Stimulated activated CD4-positive, alpha-beta T cell treated with anti-CD3 and anti-CD28 coated beads, Interleukin-1b, Interleukin-23, amount 100 ng/mL, for 4 hours (primary cell): ENCODE measurements around the gene PDILT.

Source experiments
- DNase-seq, 2 donors: peaks; one replicate each; pipeline ENCODE4 v3.0.0-alpha.2; 2020; ENCODE audit warnings: low read depth in 2 of 2

The PDILT gene

DNA sequence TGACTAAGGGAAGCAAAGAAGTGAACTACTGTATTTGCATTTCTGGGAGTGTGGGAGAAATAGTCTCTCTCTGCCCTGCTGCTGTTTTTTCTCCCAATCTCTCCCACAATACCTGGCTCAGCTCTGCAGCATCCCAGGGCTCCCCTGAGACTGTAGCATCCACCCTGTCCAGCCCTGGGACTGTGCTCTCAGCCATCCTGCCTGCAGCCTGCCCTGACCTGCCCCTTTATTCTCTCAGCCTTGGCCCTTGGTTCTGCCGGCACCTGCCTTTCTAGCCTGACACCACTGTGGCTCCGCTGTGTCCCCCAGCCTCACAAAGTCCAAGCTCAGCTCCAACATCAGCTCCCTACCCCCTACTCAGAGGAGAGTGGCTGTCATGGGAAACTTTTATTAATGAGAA, 1.9 kb downstream of the PDILT start:
- DNase-seq = no peak

DNA sequence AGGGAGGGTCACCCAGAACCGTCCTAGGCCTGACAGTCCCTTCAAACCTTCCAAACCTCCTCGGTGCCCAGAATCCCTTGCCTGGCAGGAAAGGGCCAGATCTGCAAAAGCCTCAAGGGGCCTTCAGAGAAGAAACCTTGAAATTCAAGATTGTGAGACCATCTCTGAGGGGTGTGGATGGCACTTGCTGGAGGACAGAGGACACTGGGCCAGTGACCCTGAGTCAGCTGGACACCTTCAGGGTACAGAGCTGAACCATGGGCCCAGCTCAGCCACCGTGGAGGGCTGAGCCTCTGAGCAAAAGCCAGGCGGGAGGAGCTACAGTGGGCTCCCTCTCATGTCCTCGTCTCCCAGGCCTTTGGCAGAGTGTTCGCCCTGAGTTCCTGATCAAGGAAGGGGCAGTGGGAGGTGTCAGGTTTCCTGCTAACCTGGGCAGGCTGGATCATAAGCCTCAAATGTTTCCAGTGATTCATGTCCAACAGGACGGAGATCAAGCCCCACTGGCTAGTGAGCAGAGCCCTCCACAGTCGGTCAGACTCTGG, 3.0 kb downstream of the PDILT start:
- DNase-seq = no peak

GRCh38 chr16:20401066-20401465, 3.5 kb downstream of the PDILT start:
- no peak for DNase-seq

DNA sequence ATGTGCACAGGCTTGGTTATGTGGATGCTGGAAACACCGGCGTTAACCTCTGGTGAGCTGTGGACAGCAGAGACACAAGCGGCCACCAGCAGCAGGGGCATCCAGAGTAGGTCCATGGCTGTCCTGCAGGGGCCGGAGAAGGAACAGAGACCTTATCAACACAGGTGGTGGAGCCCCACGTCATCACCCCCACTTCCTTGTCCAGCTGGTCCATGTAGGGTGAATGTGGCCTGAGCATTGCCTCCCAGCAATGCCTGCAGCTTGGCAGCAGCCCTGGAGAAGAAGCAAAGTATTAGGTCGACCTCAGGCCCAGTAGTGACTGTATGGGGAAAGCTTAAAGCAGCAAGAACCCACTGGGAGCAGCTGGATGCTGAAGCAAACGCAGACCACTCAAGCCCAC, 5.4 kb downstream of the PDILT start:
- no peak for DNase-seq

GRCh38 chr16:20398603-20399002, 5.9 kb downstream of the PDILT start:
- DNase-seq = no peak

DNA sequence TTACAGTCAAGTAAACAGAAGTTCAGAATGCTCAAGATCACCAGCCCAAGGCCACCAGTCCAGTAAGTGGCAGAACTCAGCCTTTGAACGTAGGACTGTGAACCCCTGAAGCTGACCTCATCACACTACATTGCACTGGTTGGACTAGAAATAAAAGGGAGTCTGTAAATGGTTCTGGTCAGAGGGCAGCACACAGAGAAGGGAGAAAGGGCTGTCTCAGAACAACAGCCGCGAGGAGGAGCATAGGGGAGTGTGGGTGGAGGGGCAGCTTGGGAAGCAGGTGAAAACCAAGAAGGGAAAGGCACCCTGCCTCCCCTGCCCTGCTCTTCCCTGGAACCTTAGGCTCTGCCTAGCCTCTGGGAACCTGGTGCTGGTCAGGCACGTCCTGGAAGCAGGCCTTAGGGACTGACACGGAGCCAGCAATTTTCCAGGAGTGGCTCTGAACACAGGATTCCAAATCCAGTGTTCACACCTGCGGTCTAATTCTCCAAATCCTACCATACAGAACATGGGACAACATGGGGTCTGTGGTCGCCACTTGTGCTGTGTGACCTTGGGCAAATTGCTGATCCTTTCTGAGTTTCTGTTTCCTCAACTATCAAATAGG, 7.0 kb downstream of the PDILT start:
- no peak for DNase-seq

- no peak for DNase-seq
These were observed 7.6 kb downstream of the PDILT start for GRCh38 chr16:20396846-20397467.

GRCh38 chr16:20395946-20396345, 8.6 kb downstream of the PDILT start:
- no peak for DNase-seq

DNA sequence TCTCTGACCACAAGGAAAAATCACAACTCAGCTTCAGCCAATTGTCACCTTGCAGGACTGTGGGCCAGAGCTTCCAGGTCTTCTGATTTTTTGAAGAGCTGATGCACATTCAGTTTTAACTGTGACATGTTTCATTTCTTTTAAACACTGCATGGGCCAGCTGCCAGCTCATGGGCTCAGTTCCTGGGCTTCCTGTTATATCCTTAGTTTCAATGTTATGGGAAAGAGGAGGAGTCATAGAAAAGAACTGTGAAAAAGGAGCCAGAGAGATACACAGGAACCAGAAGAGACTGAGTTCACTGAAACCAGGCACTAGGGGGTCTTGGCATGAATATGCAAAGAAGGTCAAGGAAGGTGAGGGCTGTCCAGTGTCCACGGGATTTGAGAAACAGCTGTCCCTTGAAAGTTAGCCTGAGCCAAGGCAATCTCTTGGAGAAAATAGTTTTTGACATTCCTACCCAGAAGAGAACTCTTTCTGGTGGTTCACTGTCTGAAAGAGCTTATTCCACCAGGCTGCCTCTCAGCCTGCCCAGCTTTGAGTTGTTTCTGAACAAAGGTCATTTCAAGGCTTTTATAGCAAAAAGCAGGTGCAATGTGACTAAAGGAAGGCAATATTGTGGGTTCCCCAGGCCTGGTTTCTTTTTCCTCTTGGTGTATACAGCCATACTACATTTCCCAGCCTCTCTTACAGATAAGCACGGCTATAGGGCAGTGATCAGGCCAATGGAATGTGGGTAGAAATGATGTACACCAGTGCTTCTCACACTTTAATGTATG, 10.5 kb downstream of the PDILT start:
- no peak for DNase-seq

DNA sequence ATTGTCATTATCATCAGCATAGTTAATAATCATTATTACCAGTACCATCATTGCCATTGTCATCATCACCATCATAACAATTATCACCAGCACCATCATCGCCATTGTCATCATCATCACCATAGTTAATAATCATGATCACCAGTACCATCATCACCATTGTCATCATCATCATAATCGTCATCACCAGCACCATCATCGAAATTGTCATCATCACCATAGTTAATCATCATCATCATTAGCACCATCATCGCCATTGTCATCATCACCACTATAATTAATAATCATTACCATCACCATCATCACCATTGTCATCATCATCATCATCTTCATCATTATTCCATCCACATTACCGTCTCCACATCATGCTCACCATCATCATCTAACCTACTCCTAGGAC, 13.5 kb downstream of the PDILT start:
- no peak for DNase-seq

DNA sequence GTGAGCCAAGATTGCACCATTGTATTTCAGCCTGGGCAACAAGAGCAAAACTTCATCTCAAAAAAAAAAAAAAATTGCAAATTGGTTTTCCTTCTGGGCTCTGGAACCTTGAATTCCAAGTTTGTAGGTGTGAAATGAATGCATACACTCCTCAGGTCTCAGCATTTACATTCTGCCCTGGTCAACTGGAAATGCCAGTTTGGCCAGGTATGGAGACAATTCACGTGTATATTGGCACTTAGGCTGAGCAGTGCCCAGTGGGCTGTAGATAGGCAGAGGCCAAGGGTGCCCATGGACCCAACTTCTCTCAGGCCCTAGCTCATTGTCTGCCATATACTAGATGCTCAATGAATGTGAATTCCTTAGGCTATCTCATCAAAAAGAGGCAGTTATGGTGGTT, 15.7 kb downstream of the PDILT start:
- DNase-seq = no peak

- no peak for DNase-seq
These were observed 16.6 kb downstream of the PDILT start for GRCh38 chr16:20387978-20388377.

GRCh38 chr16:20385844-20386832, 18.4 kb downstream of the PDILT start:
- peak; percentile 35 to 47 for DNase-seq

- peak; percentile 8 to 16 for DNase-seq
These were observed 21.2 kb downstream of the PDILT start for GRCh38 chr16:20383106-20384029.

- DNase-seq = no peak
These were observed 22.2 kb downstream of the PDILT start for GRCh38 chr16:20382202-20382948.

DNA sequence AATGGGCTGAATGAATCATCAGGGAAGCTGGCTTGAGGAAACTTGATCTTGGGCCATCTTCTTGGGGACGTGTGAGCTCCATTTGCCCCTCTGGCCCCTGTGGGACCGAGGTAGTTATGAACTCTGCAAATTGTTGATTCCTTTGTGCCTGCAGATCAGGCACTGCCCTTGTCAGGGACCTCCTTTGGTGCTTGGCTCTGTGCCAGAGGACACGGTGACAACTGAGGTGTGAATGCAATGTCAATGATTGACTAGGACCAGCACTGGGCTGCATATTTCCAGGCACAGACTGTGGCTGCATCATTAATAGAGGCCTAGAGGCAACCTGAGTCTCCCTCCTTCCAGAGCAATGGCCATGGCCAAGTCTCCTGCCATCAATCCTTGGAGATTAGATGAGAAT, 23.8 kb downstream of the PDILT start:
- no peak for DNase-seq

GRCh38 chr16:20377181-20377580, 27.4 kb downstream of the PDILT start:
- DNase-seq = no peak

- no peak for DNase-seq
These were observed 31.8 kb downstream of the PDILT start for GRCh38 chr16:20372701-20373100.

- no peak for DNase-seq
These were observed 35.0 kb downstream of the PDILT start for GRCh38 chr16:20369452-20370054.
